Kidney (tissue), 14 donors: ENCODE results near the gene MIF4GD. TPM values are rescaled to one million over a fixed set of nuclear protein-coding genes. Genes with fewer than 3 reads are reported as not detected.

Source experiments
- DNase-seq, 5 donors: peaks; one replicate each; pipeline ENCODE4 v3.0.0-alpha.2; 2013 to 2020
- FAIRE-seq: peaks from 2 replicates; lab custom pipeline; 2012; peaks lifted over from hg19 to GRCh38; lab: Jason Lieb, UNC
- H3K27ac ChIP-seq, 2 donors: one replicate each; pipeline ENCODE4 v1.7.0; 2013; ENCODE audit warnings: low read depth in 2 of 2, low read length in 2 of 2, inconsistent platforms in 1 of 2
- H3K27me3 ChIP-seq: one replicate; pipeline ENCODE4 v1.7.1; 2013; ENCODE audit warnings: low read length, inconsistent platforms; ENCODE audit not compliant: control insufficient read depth, insufficient read depth
- H3K36me3 ChIP-seq, 3 donors: one replicate each; pipeline versions ENCODE4 v1.7.0 to v1.7.1; 2013; ENCODE audit warnings: low read length in 3 of 3, control low read depth in 1 of 3, inconsistent platforms in 1 of 3; ENCODE audit not compliant: insufficient read depth in 3 of 3, control insufficient read depth in 2 of 3
- H3K4me1 ChIP-seq, 3 donors: one replicate each; pipeline versions ENCODE4 v1.7.0 to v1.7.1; 2013; ENCODE audit warnings: low read length in 3 of 3, inconsistent platforms in 1 of 3, low read depth in 1 of 3; ENCODE audit not compliant: control insufficient read depth in 2 of 3, insufficient read depth in 2 of 3
- H3K4me3 ChIP-seq, 3 donors: one replicate each; pipeline versions ENCODE4 v1.7.0 to v1.8.1; 2013; ENCODE audit warnings: low read length in 3 of 3, control low read depth in 1 of 3, inconsistent platforms in 1 of 3
- H3K9ac ChIP-seq, 3 donors: one replicate each; pipeline versions ENCODE4 v1.7.0 to v1.7.1; 2013; ENCODE audit warnings: low read length in 3 of 3, control low read depth in 1 of 3, inconsistent platforms in 1 of 3
- H3K9me3 ChIP-seq, 3 donors: one replicate each; pipeline versions ENCODE4 v1.7.0 to v1.7.1; 2013; ENCODE audit warnings: low read length in 3 of 3, control low read depth in 1 of 3, inconsistent platforms in 1 of 3; ENCODE audit not compliant: control insufficient read depth in 2 of 3, insufficient read depth in 1 of 3
- intact Hi-C: fragments of 100-400 bp; cut with DNase I; formaldehyde crosslinking; loops from one replicate; pipeline ENCODE4 v1.11.1; 2022
- polyA plus RNA-seq: library from polyadenylated mRNA; stranded (reverse); fragments of 350-450 nt; fragmentation: Illumina TruSeq; extraction: RNeasy Lipid Tissue Mini Kit (QIAGEN cat#74804); gene quantifications from one replicate; pipeline ENCODE4 v1.2.3, GENCODE V29; 2014; ENCODE audit warnings: low read depth, low replicate concordance; ENCODE audit not compliant: insufficient read depth
- total RNA-seq: library from RNA; stranded (reverse); fragmentation: NEBNext Ultra II Directional; extraction: Animal tissue kit (Norgen Biotek cat#: 25700); gene quantifications from one replicate; pipeline ENCODE4 v1.2.1, GENCODE V29; 2021
- TF ChIP-seq, protein P1 (sequence below): IDR thresholded peaks from 3 replicates; pipeline ENCODE4 v1.5.1; 2012; ENCODE audit warnings: mild to moderate bottlenecking, moderate library complexity, borderline replicate concordance; ENCODE audit not compliant: insufficient read depth; ENCODE audit errors: extremely low read depth
- donor health status: control.
- donor health status: control.
- donor health status: control.
- donor health status: control.
- donor health status: control.
- donor health status: DM: yes; HTN: yes; CAD: no.
- donor health status: Normal renal cell carcinoma (clear cell type).

Gene MIF4GD
- total and polyA plus RNA-seq, 2 donors from 2014 or later = 28.2 to 30.1 TPM

DNA sequence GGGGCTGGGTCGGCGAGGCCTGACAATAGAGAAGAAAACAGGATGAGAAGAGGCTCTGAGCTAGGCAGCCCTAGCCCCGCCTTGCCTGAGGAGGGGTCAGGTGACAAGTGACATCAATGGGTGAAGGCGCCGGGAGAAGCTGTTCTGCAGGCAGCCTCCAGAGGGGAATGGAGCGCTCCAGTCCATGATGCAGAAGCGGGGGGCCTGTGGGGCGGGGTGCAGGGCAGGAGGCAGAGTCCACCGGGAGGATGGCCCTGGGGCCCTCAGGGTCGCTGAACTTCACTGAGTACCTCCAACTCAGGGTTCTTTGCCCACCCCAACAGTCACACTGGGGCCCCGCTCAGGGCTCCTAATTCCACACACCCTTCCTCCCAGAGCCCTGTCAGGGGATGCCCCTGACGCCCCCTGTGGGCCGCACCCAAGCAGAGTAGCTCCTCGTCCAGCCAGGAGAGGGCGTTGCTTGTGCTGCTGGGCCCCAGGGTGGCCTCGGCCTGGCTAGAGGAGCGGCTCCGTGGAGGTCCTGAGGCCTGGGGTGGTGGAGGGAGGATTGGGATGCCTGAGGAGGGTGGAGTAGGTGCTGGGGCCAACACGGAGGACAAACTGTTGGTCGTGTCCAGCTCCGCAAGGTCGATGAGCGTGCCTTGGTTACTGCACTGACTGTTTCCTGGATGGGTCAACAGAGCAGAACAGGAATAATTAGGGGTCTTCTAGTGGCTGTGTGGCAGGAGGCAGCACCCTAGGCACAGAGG, 30.5 kb downstream of the MIF4GD start:
- Histone ChIP-seq H3K4me1 (peaks cover 0 to 2% (median 0%) of the 10 kb centered on the region in 3 donors), H3K27me3 (no peaks in the 10 kb centered on the region), H3K36me3 (peaks cover 8 to 69% (median 39%) of the 10 kb centered on the region in 3 donors), H3K9ac (no peak overlapping the region), H3K4me3 (no peak overlapping the region), H3K27ac (no peak overlapping the region), H3K9me3 (no peaks in the 10 kb centered on the region)
- peak in 4 of 5 donors; percentile 21 to 77 (median 48) for DNase-seq
- TF ChIP-seq, protein P1, sequence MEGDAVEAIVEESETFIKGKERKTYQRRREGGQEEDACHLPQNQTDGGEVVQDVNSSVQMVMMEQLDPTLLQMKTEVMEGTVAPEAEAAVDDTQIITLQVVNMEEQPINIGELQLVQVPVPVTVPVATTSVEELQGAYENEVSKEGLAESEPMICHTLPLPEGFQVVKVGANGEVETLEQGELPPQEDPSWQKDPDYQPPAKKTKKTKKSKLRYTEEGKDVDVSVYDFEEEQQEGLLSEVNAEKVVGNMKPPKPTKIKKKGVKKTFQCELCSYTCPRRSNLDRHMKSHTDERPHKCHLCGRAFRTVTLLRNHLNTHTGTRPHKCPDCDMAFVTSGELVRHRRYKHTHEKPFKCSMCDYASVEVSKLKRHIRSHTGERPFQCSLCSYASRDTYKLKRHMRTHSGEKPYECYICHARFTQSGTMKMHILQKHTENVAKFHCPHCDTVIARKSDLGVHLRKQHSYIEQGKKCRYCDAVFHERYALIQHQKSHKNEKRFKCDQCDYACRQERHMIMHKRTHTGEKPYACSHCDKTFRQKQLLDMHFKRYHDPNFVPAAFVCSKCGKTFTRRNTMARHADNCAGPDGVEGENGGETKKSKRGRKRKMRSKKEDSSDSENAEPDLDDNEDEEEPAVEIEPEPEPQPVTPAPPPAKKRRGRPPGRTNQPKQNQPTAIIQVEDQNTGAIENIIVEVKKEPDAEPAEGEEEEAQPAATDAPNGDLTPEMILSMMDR = peak; percentile 41
- FAIRE-seq = no peak
- intact Hi-C loops = no loop called here

DNA sequence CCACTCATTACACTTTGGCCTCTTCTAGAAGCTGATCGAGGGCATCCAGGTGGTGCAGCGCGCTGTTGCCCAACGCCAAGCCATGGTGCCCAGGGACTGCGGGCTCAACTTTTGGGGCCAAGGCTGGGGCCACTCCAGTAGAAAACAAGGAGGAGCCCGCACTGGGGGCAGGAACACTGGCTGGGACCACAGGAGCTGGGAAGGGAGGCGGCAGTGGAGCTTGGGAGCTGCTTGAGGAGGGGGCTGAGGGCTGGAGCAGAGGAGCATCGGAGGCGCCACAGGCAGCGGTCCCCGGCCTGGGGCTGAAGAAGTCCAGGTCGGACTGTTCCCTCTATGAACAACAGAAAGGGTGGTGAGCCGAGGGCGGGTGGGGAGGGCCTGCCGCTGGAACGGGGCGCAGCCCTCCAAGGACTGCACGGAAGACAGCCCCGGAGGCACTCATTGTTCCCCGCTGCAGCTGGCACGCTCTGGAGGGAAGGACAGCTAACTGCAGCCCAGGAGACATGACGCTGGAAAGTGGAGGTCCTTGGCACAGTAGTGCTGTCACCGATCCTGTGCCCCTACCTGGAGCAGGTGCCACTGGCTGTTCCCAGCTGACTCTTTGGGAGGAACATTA, 31.1 kb downstream of the MIF4GD start:
- H3K27me3 ChIP-seq = no peaks in the 10 kb centered on the region
- H3K4me1 ChIP-seq = peaks cover 0 to 2% (median 0%) of the 10 kb centered on the region in 3 donors
- TF ChIP-seq, protein P1 = no peak
- FAIRE-seq (no peak), DNase-seq (peak in 1 of 5 donors; percentile 41)
- H3K27ac ChIP-seq = no peak overlapping the region
- no peaks in the 10 kb centered on the region for H3K9me3 ChIP-seq
- no peak overlapping the region for H3K4me3 ChIP-seq
- intact Hi-C loops = no loop called here
- H3K36me3 ChIP-seq = peaks cover 8 to 71% (median 43%) of the 10 kb centered on the region in 3 donors
- H3K9ac ChIP-seq = no peak overlapping the region

DNA sequence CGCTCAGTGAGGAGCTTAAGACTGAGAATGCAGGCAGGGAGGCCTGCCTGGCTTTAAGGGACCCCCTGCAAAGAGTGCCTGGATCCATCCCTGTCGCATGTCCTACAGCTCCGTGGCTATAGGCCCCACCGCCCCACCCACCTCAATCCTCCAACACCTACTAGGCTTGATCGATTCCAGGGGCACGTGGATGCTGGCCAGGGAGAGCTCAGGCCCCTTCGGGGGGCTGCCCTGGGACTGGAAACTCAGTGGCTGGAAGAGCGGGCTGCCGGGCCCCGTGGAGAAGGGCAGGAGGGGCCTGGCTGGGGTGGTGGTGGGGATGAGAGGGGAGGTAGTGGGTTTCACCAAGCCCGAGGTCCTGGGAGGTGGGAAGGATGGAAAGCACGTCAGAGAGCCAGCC, 31.8 kb downstream of the MIF4GD start:
- TF ChIP-seq, protein P1 = no peak
- Histone ChIP-seq H3K27me3 (no peaks in the 10 kb centered on the region), H3K9ac (no peak overlapping the region), H3K4me3 (no peak overlapping the region), H3K9me3 (no peaks in the 10 kb centered on the region), H3K4me1 (peaks cover 0 to 2% (median 0%) of the 10 kb centered on the region in 3 donors), H3K36me3 (peaks cover 8 to 71% (median 45%) of the 10 kb centered on the region in 3 donors), H3K27ac (peak overlapping the region in 1 of 2 donors; percentile 23)
- DNase-seq (peak in 2 of 5 donors; percentile 37 to 70), FAIRE-seq (no peak)
- intact Hi-C loops = no loop called here
